ENCODE data around the gene RNU1-1.
"Not testable (repeated sequence)": the region's sequence is repeated elsewhere in the genome, so short reads cannot be mapped to it uniquely, and the experiment has no call there.

Gene RNU1-1

GRCh38 chr1:16514107-16515055, at the start of gene RNU1-1:
Gene RNU1-1 (minus strand): TSS chr1:16514285.
- DNase-seq, result not testable (repeated sequence)

- DNase-seq, result not testable (repeated sequence)
These were observed 47.0 kb upstream of the RNU1-1 start for GRCh38 chr1:16561035-16561434.

GRCh38 chr1:16560498-16560897, 46.4 kb upstream of the RNU1-1 start:
- not testable (repeated sequence) for DNase-seq

GRCh38 chr1:16559688-16560087, 45.6 kb upstream of the RNU1-1 start:
- DNase-seq, result not testable (repeated sequence)

GRCh38 chr1:16557034-16557433, 42.9 kb upstream of the RNU1-1 start:
- DNase-seq, result not testable (repeated sequence)

- DNase-seq, result not testable (repeated sequence)
These were observed 39.2 kb upstream of the RNU1-1 start for GRCh38 chr1:16553244-16553643.

GRCh38 chr1:16550212-16550918, 36.3 kb upstream of the RNU1-1 start:
- not testable (repeated sequence) for DNase-seq

GRCh38 chr1:16549545-16549944, 35.5 kb upstream of the RNU1-1 start:
- not testable (repeated sequence) for DNase-seq

GRCh38 chr1:16547502-16548241, 33.6 kb upstream of the RNU1-1 start:
- not testable (repeated sequence) for DNase-seq

GRCh38 chr1:16545682-16546095, 31.6 kb upstream of the RNU1-1 start:
- peak; percentile 19 for DNase-seq

- not testable (repeated sequence) for DNase-seq
These were observed 26.4 kb upstream of the RNU1-1 start for GRCh38 chr1:16540421-16540893.

- DNase-seq, result not testable (repeated sequence)
These were observed 23.4 kb upstream of the RNU1-1 start for GRCh38 chr1:16537528-16537927.

- DNase-seq, result not testable (repeated sequence)
These were observed 22.7 kb upstream of the RNU1-1 start for GRCh38 chr1:16536796-16537195.

GRCh38 chr1:16535898-16536297, 21.8 kb upstream of the RNU1-1 start:
- DNase-seq, result not testable (repeated sequence)

- not testable (repeated sequence) for DNase-seq
These were observed 21.4 kb upstream of the RNU1-1 start for GRCh38 chr1:16535487-16535886.

GRCh38 chr1:16534829-16535456, 20.9 kb upstream of the RNU1-1 start:
- DNase-seq, result peak; percentile 59

GRCh38 chr1:16534239-16534828, 20.2 kb upstream of the RNU1-1 start:
- not testable (repeated sequence) for DNase-seq

GRCh38 chr1:16532235-16532991, 18.3 kb upstream of the RNU1-1 start:
- DNase-seq, result not testable (repeated sequence)

- DNase-seq, result not testable (repeated sequence)
These were observed 14.3 kb upstream of the RNU1-1 start for GRCh38 chr1:16528338-16528737.

GRCh38 chr1:16525769-16526168, 11.7 kb upstream of the RNU1-1 start:
- not testable (repeated sequence) for DNase-seq

GRCh38 chr1:16521679-16522078, 7.6 kb upstream of the RNU1-1 start:
- not testable (repeated sequence) for DNase-seq
